Activated CD8-positive, alpha-beta memory T cell treated with anti-CD3 and anti-CD28 coated beads, Interleukin-2, amount 10 ng/mL, durations not matched to agents 7 days and 5 days (primary cell): ENCODE data around the gene MED22. TPM values are rescaled to one million over a fixed set of nuclear protein-coding genes. Genes with fewer than 3 reads are reported as not detected.

Experiments used
- ATAC-seq: fragments of 150-1000 bp; cut with Tn5 transposase; one replicate; pipeline ENCODE4 v1.10.0; 2021; ENCODE audit warnings: moderate library complexity
- CTCF ChIA-PET: fragments of 350-600 bp; sonication (Branson Sonifier 250); formaldehyde crosslinking; loops from one replicate; lab custom pipeline; 2021; ENCODE audit warnings: antibody characterized with exemption; lab: Charles Lee
- DNase-seq: peaks from one replicate; pipeline ENCODE4 v3.0.0-alpha.2; 2020
- H3K27ac Mint-ChIP-seq: one replicate; pipeline ENCODE4 v1.8.0; 2021; ENCODE audit warnings: mild to moderate bottlenecking, mixed read lengths
- H3K27me3 Mint-ChIP-seq: one replicate; pipeline ENCODE4 v1.8.0; 2021; ENCODE audit warnings: mixed read lengths
- H3K36me3 Mint-ChIP-seq: one replicate; pipeline ENCODE4 v1.8.0; 2021; ENCODE audit warnings: mild to moderate bottlenecking, mixed read lengths
- H3K4me1 Mint-ChIP-seq: one replicate; pipeline ENCODE4 v1.8.0; 2021; ENCODE audit warnings: mixed read lengths
- H3K4me3 Mint-ChIP-seq: one replicate; pipeline ENCODE4 v1.8.0; 2021; ENCODE audit warnings: mild to moderate bottlenecking, moderate library complexity, mixed read lengths
- H3K9me3 Mint-ChIP-seq: one replicate; pipeline ENCODE4 v1.8.0; 2022; ENCODE audit warnings: low read depth, mixed read lengths
- total RNA-seq, 2 experiments: library from RNA; stranded (reverse); gene quantifications; one replicate each; pipeline ENCODE4 v1.2.3, GENCODE V29; 2021

The MED22 gene
- total RNA-seq, 2 experiments from 2014 or later: 28.8 to 35.9 TPM

GRCh38 chr9:133360400-133361393 lies 12.8 kb upstream of the MED22 start:
- H3K27ac Mint-ChIP-seq: peak overlapping the region; percentile 65
- H3K27me3 Mint-ChIP-seq: no peaks in the 10 kb centered on the region
- no peaks in the 10 kb centered on the region for H3K9me3 Mint-ChIP-seq
- no peak overlapping the region for H3K4me3 Mint-ChIP-seq
- DNase-seq (no peak), ATAC-seq (no peak)
- peaks cover 37% of the 10 kb centered on the region for H3K36me3 Mint-ChIP-seq
- CTCF ChIA-PET: interaction anchor here (1.3 to 8.2 kb wide), 4 partner anchors 11 to 127 kb away, joined by 3 to 100 read pairs (median 4); no protein-coding TSS in a partner anchor
- H3K4me1 Mint-ChIP-seq: peaks cover 57% of the 10 kb centered on the region

GRCh38 chr9:133359399-133360175 lies 11.7 kb upstream of the MED22 start:
- CTCF ChIA-PET: interaction anchor here (0.8 to 8.2 kb wide), 7 partner anchors 8 to 128 kb away, joined by 3 to 100 read pairs (median 5); partner anchors contain the start of gene STKLD1
- H3K27ac Mint-ChIP-seq: peak overlapping the region; percentile 48
- H3K4me3 Mint-ChIP-seq: no peak overlapping the region
- DNase-seq (no peak), ATAC-seq (no peak)
- H3K36me3 Mint-ChIP-seq: peaks cover 30% of the 10 kb centered on the region
- H3K9me3 Mint-ChIP-seq: no peaks in the 10 kb centered on the region
- peaks cover 57% of the 10 kb centered on the region for H3K4me1 Mint-ChIP-seq
- no peaks in the 10 kb centered on the region for H3K27me3 Mint-ChIP-seq

GRCh38 chr9:133357656-133358055 lies 9.7 kb upstream of the MED22 start:
- Mint-ChIP-seq H3K9me3 (no peaks in the 10 kb centered on the region), H3K27ac (peak overlapping the region; percentile 3), H3K27me3 (no peaks in the 10 kb centered on the region), H3K4me3 (peak overlapping the region; percentile 72), H3K36me3 (peaks cover 19% of the 10 kb centered on the region), H3K4me1 (peaks cover 60% of the 10 kb centered on the region)
- DNase-seq (no peak), ATAC-seq (no peak)
- CTCF ChIA-PET: interaction anchor here (2.3 to 8.2 kb wide), 5 partner anchors 10 to 128 kb away, joined by 7 to 100 read pairs (median 14); no protein-coding TSS in a partner anchor

GRCh38 chr9:133356391-133357091 lies 8.6 kb upstream of the MED22 start, which contains the start of the genes SURF1 and SURF2:
SURF1 (minus strand) TSS chr9:133356487; CDS start chr9:133356453, 34 bp downstream.
SURF2 (plus strand) TSS chr9:133356550; CDS start chr9:133356593, 43 bp downstream.
- H3K4me1 Mint-ChIP-seq: peaks cover 59% of the 10 kb centered on the region
- no peaks in the 10 kb centered on the region for H3K9me3 Mint-ChIP-seq

GRCh38 chr9:133355881-133356357 lies 8.0 kb upstream of the MED22 start:
- CTCF ChIA-PET: interaction anchor here (0.9 to 8.2 kb wide), 14 partner anchors 8 to 212 kb away, joined by 3 to 100 read pairs (median 8); partner anchors contain the start of genes MED22, REXO4, RPL7A and STKLD1
- ATAC-seq (peak; percentile 46), DNase-seq (no peak)
- H3K9me3 Mint-ChIP-seq: no peaks in the 10 kb centered on the region
- peaks cover 25% of the 10 kb centered on the region for H3K36me3 Mint-ChIP-seq
- peaks cover 55% of the 10 kb centered on the region for H3K4me1 Mint-ChIP-seq
- peak overlapping the region; percentile 90 for H3K4me3 Mint-ChIP-seq
- no peaks in the 10 kb centered on the region for H3K27me3 Mint-ChIP-seq
- peak overlapping the region; percentile 88 for H3K27ac Mint-ChIP-seq

More at GRCh38 chr9:133356391-133357091, 8.6 kb upstream of the MED22 start, which contains the start of the genes SURF1 and SURF2:
- ATAC-seq (peak; percentile 92), DNase-seq (peak; percentile 94)
- peak within 1 kb of the TSS; percentile 88 for H3K27ac Mint-ChIP-seq
- no peaks in the 10 kb centered on the region for H3K27me3 Mint-ChIP-seq
- peaks cover 19% of the 10 kb centered on the region for H3K36me3 Mint-ChIP-seq
- H3K4me3 Mint-ChIP-seq: peak within 1 kb of the TSS; percentile 90
- CTCF ChIA-PET: interaction anchor here (1.0 to 8.2 kb wide), 14 partner anchors 8 to 209 kb away, joined by 3 to 100 read pairs (median 8); partner anchors contain the start of genes MED22, REXO4, RPL7A and STKLD1

GRCh38 chr9:133354766-133355165 lies 6.8 kb upstream of the MED22 start:
- Mint-ChIP-seq H3K36me3 (peaks cover 33% of the 10 kb centered on the region), H3K27ac (peak overlapping the region; percentile 88), H3K27me3 (no peaks in the 10 kb centered on the region), H3K4me3 (peak overlapping the region; percentile 90), H3K9me3 (no peaks in the 10 kb centered on the region), H3K4me1 (peaks cover 60% of the 10 kb centered on the region)
- CTCF ChIA-PET: interaction anchor here (1.0 to 8.2 kb wide), 5 partner anchors 13 to 50 kb away, joined by 3 to 100 read pairs (median 14); partner anchors contain the start of gene STKLD1
- DNase-seq: no peak
- no peak for ATAC-seq

- ATAC-seq (no peak), DNase-seq (no peak)
- CTCF ChIA-PET: interaction anchor here (8.2 kb wide), 1 partner anchor 19 kb away, joined by 100 read pairs; no protein-coding TSS in a partner anchor
- Mint-ChIP-seq H3K27me3 (no peaks in the 10 kb centered on the region), H3K9me3 (no peaks in the 10 kb centered on the region), H3K4me1 (peaks cover 64% of the 10 kb centered on the region), H3K36me3 (peaks cover 44% of the 10 kb centered on the region), H3K27ac (peak overlapping the region; percentile 38), H3K4me3 (no peak overlapping the region)
Observed at GRCh38 chr9:133353548-133353947, 5.6 kb upstream of the MED22 start.

- Mint-ChIP-seq H3K4me3 (no peak overlapping the region), H3K36me3 (peaks cover 49% of the 10 kb centered on the region), H3K27me3 (no peaks in the 10 kb centered on the region), H3K27ac (peak overlapping the region; percentile 70), H3K9me3 (no peaks in the 10 kb centered on the region), H3K4me1 (peaks cover 57% of the 10 kb centered on the region)
- no peak for ATAC-seq
- CTCF ChIA-PET: interaction anchor here (0.7 to 1.9 kb wide), 2 partner anchors 10 to 18 kb away, joined by 3 to 12 read pairs; no protein-coding TSS in a partner anchor
- no peak for DNase-seq
Observed at GRCh38 chr9:133352635-133353340, 4.9 kb upstream of the MED22 start.

- H3K36me3 Mint-ChIP-seq: peaks cover 49% of the 10 kb centered on the region
- ATAC-seq (no peak), DNase-seq (peak; percentile 73)
- peaks cover 51% of the 10 kb centered on the region for H3K4me1 Mint-ChIP-seq
- peak overlapping the region; percentile 32 for H3K27ac Mint-ChIP-seq
- H3K4me3 Mint-ChIP-seq: no peak overlapping the region
- CTCF ChIA-PET: interaction anchor here (0.7 to 2.0 kb wide), 5 partner anchors 10 to 132 kb away, joined by 3 to 12 read pairs (median 4); no protein-coding TSS in a partner anchor
- H3K9me3 Mint-ChIP-seq: no peaks in the 10 kb centered on the region
- H3K27me3 Mint-ChIP-seq: no peaks in the 10 kb centered on the region
Observed at GRCh38 chr9:133351908-133352634, 4.1 kb upstream of the MED22 start.

- Mint-ChIP-seq H3K27ac (peak overlapping the region; percentile 32), H3K27me3 (no peaks in the 10 kb centered on the region), H3K4me3 (no peak overlapping the region), H3K4me1 (peaks cover 55% of the 10 kb centered on the region), H3K36me3 (peaks cover 49% of the 10 kb centered on the region), H3K9me3 (no peaks in the 10 kb centered on the region)
- CTCF ChIA-PET: interaction anchor here (0.9 to 2.0 kb wide), 4 partner anchors 9 to 132 kb away, joined by 3 to 12 read pairs (median 4); no protein-coding TSS in a partner anchor
- ATAC-seq: no peak
- DNase-seq: no peak
Observed at GRCh38 chr9:133351526-133351907, 3.6 kb upstream of the MED22 start.
